HCT116 (cell line): ENCODE data around the gene TNF. TPM values are rescaled to one million over a fixed set of nuclear protein-coding genes. Genes with fewer than 3 reads are reported as not detected.

Experiments
- ATAC-seq: fragments of 200-7000 bp; cut with Tn5 transposase; 2 replicates; pipeline ENCODE4 v1.9.1; 2020; ENCODE audit warnings: mild to moderate bottlenecking, moderate library complexity
- BruUV-seq: library from RNA; stranded (reverse); fragments of 400-500 nt; replicated peaks from 2 replicates; lab custom pipeline; 2021; lab: Mats Ljungman, UMichigan
- CTCF ChIA-PET: fragments of 300-600 bp; sonication (Branson Sonifier 250); formaldehyde crosslinking; loops from one replicate; lab custom pipeline; 2021; ENCODE audit warnings: antibody characterized with exemption; lab: Charles Lee
- POLR2A ChIA-PET: fragments of 300-600, 350-600 bp; sonication (Branson Sonifier 250); formaldehyde crosslinking; loops from one replicate; lab custom pipeline; 2021; ENCODE audit warnings: antibody characterized with exemption; lab: Charles Lee
- RAD21 ChIA-PET, 2 experiments: fragments of 300-600 bp; sonication (Branson Sonifier 250); formaldehyde crosslinking; loops; one replicate each; lab custom pipeline; 2023; ENCODE audit warnings: low total read pairs in 2 of 2; ENCODE audit not compliant: uncharacterized antibody in 2 of 2, unreplicated experiment in 2 of 2, low non-redundant PET in 1 of 2; lab: Charles Lee
- DNase-seq: peaks from one replicate; pipeline ENCODE4 v3.0.0-alpha.2; 2010; ENCODE audit warnings: low read depth, low spot score
- H2AFZ ChIP-seq: fragments of 200-600 bp; shearing (Covaris generic), sonication (generic); 2 replicates; pipeline ENCODE4 v1.6.1; 2017; ENCODE audit warnings: low read depth, mixed run types, mixed read lengths, antibody characterized with exemption, low read length; ENCODE audit not compliant: poor library complexity, severe bottlenecking
- H3K27ac ChIP-seq: 2 replicates; pipeline ENCODE4 v1.5.1; 2012; ENCODE audit warnings: low read depth, low read length
- H3K27me3 ChIP-seq: fragments of 200-600 bp; sonication (generic); 2 replicates; pipeline ENCODE4 v1.6.1; 2016; ENCODE audit warnings: mixed run types, low read length, mixed read lengths; ENCODE audit not compliant: insufficient read depth
- H3K36me3 ChIP-seq, 2 experiments: fragments of 200-500 bp in 1 of 2; fragments of 200-600 bp in 1 of 2; sonication (Bioruptor generic) in 1 of 2; sonication (generic) in 1 of 2; 2 replicates each; pipeline versions ENCODE4 v1.5.1 to v1.6.1; 2014 to 2016; ENCODE audit warnings: low read length in 2 of 2, inconsistent platforms in 1 of 2, mixed read lengths in 1 of 2, mixed run types in 1 of 2; ENCODE audit not compliant: insufficient read depth in 2 of 2, control insufficient read depth in 1 of 2
- H3K4me1 ChIP-seq, 2 experiments: fragments of 200-600 bp in 1 of 2; sonication (generic) in 1 of 2; 2 replicates each; pipeline versions ENCODE4 v1.5.1 to v1.6.1; 2012 to 2017; ENCODE audit warnings: low read length in 2 of 2, inconsistent platforms in 1 of 2, mild to moderate bottlenecking in 1 of 2, mixed read lengths in 1 of 2, mixed run types in 1 of 2, moderate library complexity in 1 of 2; ENCODE audit not compliant: insufficient read depth in 2 of 2, control insufficient read depth in 1 of 2
- H3K4me2 ChIP-seq: fragments of 200-600 bp; sonication (generic); 2 replicates; pipeline ENCODE4 v1.6.1; 2017; ENCODE audit warnings: mixed run types, low read length, mixed read lengths
- H3K4me3 ChIP-seq, 2 experiments: fragments of 200-600 bp in 1 of 2; sonication (generic) in 1 of 2; replicated peaks in 1 of 2; 2 replicates each; pipeline ENCODE4 v1.5.1; 2011 to 2016; ENCODE audit warnings: low read length in 2 of 2, control low read depth in 1 of 2, low read depth in 1 of 2, mild to moderate bottlenecking in 1 of 2, mixed read lengths in 1 of 2, mixed run types in 1 of 2
- H3K79me2 ChIP-seq: fragments of 200-600 bp; sonication (generic); 2 replicates; pipeline ENCODE4 v1.6.1; 2017; ENCODE audit warnings: mild to moderate bottlenecking, mixed run types, low read length, moderate library complexity, mixed read lengths; ENCODE audit not compliant: insufficient read depth
- H3K9ac ChIP-seq: fragments of 200-600 bp; sonication (generic); 2 replicates; pipeline ENCODE4 v1.6.1; 2016; ENCODE audit warnings: low read length, mixed read lengths
- H3K9me2 ChIP-seq: fragments of 200-600 bp; sonication (generic), shearing (Covaris generic); 2 replicates; pipeline ENCODE4 v1.6.1; 2017; ENCODE audit warnings: mixed run types, mild to moderate bottlenecking, moderate library complexity; ENCODE audit not compliant: insufficient read depth
- H3K9me3 ChIP-seq, 2 experiments: fragments of 200-500 bp in 1 of 2; fragments of 200-600 bp in 1 of 2; sonication (Bioruptor generic) in 1 of 2; sonication (generic) in 1 of 2; 2 replicates each; pipeline ENCODE4 v1.6.1; 2014 to 2017; ENCODE audit warnings: low read length in 2 of 2, mixed read lengths in 2 of 2, inconsistent platforms in 1 of 2, low read depth in 1 of 2, mild to moderate bottlenecking in 1 of 2, mixed run types in 1 of 2, moderate library complexity in 1 of 2; ENCODE audit not compliant: control insufficient read depth in 1 of 2, insufficient read depth in 1 of 2
- H4K20me1 ChIP-seq: fragments of 200-600 bp; sonication (generic), shearing (Covaris generic); 2 replicates; pipeline ENCODE4 v1.6.1; 2017; ENCODE audit warnings: mixed run types, mild to moderate bottlenecking, moderate library complexity; ENCODE audit not compliant: insufficient read depth
- POLR2A ChIP-seq: IDR thresholded peaks from 2 replicates; pipeline ENCODE4 v1.7.0; 2011; ENCODE audit warnings: borderline replicate concordance; ENCODE audit not compliant: insufficient read depth, insufficient read length; ENCODE audit errors: extremely low read depth
- POLR2AphosphoS5 ChIP-seq: IDR thresholded peaks from 2 replicates; pipeline ENCODE4 v1.6.1; 2011; ENCODE audit warnings: mild to moderate bottlenecking, low read depth, low read length, moderate library complexity
- TCF7L2 ChIP-seq: IDR thresholded peaks from 2 replicates; pipeline ENCODE4 v1.7.0; 2011; ENCODE audit warnings: borderline replicate concordance, inconsistent platforms; ENCODE audit not compliant: insufficient read depth, insufficient read length; ENCODE audit errors: extremely low read depth
- YY1 ChIP-seq: IDR thresholded peaks from 2 replicates; pipeline ENCODE4 v1.6.1; 2011; ENCODE audit warnings: low read length, low read depth, moderate library complexity, mild to moderate bottlenecking; ENCODE audit not compliant: insufficient replicate concordance; ENCODE audit errors: extremely low read depth
- ZFX ChIP-seq: fragments of 450-650 bp; IDR thresholded peaks from 2 replicates; pipeline ENCODE4 v1.6.1; 2017
- intact Hi-C: fragments of 100-400 bp; cut with micrococcal nuclease; formaldehyde crosslinking; loops from 2 replicates; pipeline ENCODE4 v1.10.0; 2022
- total RNA-seq: library from RNA; stranded (reverse); gene quantifications from one replicate; pipeline ENCODE4 v1.2.1, GENCODE V29; 2021; ENCODE audit not compliant: unreplicated experiment
- TF ChIP-seq, protein P1 (sequence below): IDR thresholded peaks from 2 replicates; pipeline ENCODE4 v1.6.1; 2011; ENCODE audit warnings: mild to moderate bottlenecking, low read length, moderate library complexity; ENCODE audit not compliant: insufficient replicate concordance; ENCODE audit errors: extremely low read depth

The TNF gene
- total RNA-seq, 1 experiment from 2014 or later = 0.59 TPM

DNA sequence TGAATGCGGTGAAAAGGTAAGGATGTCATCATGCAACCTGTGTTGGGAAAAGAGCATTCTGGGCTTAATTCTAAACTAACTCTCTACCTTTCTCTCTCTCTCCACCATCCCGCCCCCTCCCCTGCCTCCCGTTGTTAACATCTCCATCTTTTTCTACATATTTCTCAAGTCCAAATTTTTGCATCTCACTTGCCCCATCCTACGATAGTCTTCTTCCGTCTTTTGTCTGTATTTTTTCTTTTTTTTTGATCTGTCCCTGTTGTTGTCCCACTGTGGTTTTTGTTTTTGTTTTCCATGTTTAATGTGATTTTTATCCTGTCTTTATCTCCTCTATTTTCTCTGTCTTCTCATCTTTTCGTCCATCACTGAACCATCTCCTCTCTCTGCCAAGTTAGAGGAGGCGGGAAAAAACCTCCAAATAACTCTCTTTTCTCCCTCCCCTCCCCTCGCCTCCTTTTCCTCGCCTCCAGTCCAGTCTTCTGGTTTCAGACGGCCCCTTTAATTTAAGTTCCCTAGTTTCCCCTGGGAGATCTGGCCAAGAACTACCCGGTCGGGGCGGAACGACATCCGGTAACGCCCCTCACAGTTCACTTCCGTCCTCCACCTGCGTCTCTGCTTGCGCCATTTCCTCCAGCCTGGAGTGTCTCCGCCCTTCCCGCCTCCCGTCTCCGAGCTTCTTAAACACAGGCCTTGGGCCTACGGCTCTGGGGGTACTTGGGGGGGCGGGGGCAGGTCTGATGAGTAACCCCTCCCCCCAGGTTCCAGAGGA lies 28.2 kb upstream of the TNF start, which contains the start of gene NFKBIL1:
Gene NFKBIL1, plus strand, starts transcription at position 651 of the 769 bp plus-strand sequence. Its CDS starts 87 bp downstream, at position 738.
- Histone ChIP-seq H3K27me3 (no peaks in the 10 kb centered on the region), H2AFZ (no peak within 1 kb of the TSS), H3K4me1 (peaks cover 19 to 30% of the 10 kb centered on the region in 2 experiments), H3K9ac (peak within 1 kb of the TSS; percentile 86), H3K4me2 (peak within 1 kb of the TSS; percentile 87), H3K79me2 (peaks cover 23% of the 10 kb centered on the region), H3K4me3 (peak within 1 kb of the TSS; percentile 51 to 67), H3K9me3 (no peaks in the 10 kb centered on the region), H3K9me2 (no peaks in the 10 kb centered on the region), H3K27ac (peak within 1 kb of the TSS; percentile 50), H4K20me1 (no peaks in the 10 kb centered on the region), H3K36me3 (peaks cover 4 to 13% of the 10 kb centered on the region in 2 experiments; a peak in 2 of 4 replicates)
- DNase-seq (peak; percentile 97), ATAC-seq (peak; percentile 78)
- TF ChIP-seq POLR2A (peak; percentile 37), YY1 (peak; percentile 70), ZFX (peak; percentile 69), TCF7L2 (no peak), POLR2AphosphoS5 (peak; percentile 84)
- TF ChIP-seq, protein P1, sequence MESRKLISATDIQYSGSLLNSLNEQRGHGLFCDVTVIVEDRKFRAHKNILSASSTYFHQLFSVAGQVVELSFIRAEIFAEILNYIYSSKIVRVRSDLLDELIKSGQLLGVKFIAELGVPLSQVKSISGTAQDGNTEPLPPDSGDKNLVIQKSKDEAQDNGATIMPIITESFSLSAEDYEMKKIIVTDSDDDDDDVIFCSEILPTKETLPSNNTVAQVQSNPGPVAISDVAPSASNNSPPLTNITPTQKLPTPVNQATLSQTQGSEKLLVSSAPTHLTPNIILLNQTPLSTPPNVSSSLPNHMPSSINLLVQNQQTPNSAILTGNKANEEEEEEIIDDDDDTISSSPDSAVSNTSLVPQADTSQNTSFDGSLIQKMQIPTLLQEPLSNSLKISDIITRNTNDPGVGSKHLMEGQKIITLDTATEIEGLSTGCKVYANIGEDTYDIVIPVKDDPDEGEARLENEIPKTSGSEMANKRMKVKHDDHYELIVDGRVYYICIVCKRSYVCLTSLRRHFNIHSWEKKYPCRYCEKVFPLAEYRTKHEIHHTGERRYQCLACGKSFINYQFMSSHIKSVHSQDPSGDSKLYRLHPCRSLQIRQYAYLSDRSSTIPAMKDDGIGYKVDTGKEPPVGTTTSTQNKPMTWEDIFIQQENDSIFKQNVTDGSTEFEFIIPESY = no peak
- intact Hi-C loops = loop anchor here (1.0 to 10.0 kb wide), 7 partner anchors 51 to 288 kb away; partner anchors contain the start of genes BAG6, GPANK1 and PRRC2A
- BruUV-seq = no TSS peak
- ChIA-PET CTCF (interaction anchor here (0.6 to 5.0 kb wide), 5 partner anchors 41 to 405 kb away, joined by 3 to 78 read pairs (median 5); partner anchors contain the start of gene C6orf47), RAD21 (interaction anchor here (0.5 to 2.1 kb wide), 5 partner anchors 37 to 117 kb away, joined by 3 to 11 read pairs (median 3); partner anchors contain the start of gene GPANK1 (in 1 of the 2)), POLR2A (interaction anchor here (0.6 to 2.6 kb wide), 9 partner anchors 35 to 284 kb away, joined by 3 to 9 read pairs (median 4); partner anchors contain the start of genes GPANK1 and LTB)
